ENCODE results near the gene TRIM65.

Gene TRIM65

DNA sequence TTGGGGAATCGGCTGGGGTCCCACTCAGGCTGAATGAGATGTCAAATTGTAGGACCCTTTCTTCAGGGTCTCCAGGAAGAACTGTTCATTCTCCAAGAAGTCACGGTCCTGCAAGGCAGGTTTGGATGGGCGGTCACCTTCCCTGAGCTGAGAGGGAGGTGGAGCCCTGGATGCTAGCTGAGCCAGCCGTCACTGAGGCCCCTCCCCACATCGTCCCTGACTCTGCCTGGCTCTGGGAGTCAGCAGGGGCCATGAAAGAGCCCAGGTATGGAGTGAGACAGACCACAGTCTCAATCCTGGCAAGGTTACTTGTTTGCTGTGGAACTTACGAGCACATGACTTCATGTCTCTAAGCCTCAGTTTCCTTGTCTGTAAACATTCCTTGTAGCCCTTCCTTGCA lies 13.9 kb upstream of the TRIM65 start:
- H3K4me2 ChIP-seq (ENCODE audit: low read depth, low read length, poor library complexity, severe bottlenecking) = no peak overlapping the region
- H3K79me2 ChIP-seq (ENCODE audit: insufficient read depth, low read length) = no peaks in the 10 kb centered on the region
- no peaks in the 10 kb centered on the region for H3K27me3 ChIP-seq (ENCODE audit: low read length)
- no peak for TF ChIP-seq EZH2phosphoT487 (conservative IDR thresholded peaks at IDR 0.05; ENCODE audit: low read length)
- TF ChIP-seq, protein P1, sequence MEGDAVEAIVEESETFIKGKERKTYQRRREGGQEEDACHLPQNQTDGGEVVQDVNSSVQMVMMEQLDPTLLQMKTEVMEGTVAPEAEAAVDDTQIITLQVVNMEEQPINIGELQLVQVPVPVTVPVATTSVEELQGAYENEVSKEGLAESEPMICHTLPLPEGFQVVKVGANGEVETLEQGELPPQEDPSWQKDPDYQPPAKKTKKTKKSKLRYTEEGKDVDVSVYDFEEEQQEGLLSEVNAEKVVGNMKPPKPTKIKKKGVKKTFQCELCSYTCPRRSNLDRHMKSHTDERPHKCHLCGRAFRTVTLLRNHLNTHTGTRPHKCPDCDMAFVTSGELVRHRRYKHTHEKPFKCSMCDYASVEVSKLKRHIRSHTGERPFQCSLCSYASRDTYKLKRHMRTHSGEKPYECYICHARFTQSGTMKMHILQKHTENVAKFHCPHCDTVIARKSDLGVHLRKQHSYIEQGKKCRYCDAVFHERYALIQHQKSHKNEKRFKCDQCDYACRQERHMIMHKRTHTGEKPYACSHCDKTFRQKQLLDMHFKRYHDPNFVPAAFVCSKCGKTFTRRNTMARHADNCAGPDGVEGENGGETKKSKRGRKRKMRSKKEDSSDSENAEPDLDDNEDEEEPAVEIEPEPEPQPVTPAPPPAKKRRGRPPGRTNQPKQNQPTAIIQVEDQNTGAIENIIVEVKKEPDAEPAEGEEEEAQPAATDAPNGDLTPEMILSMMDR (IDR thresholded peaks at IDR 0.05; ENCODE audit: insufficient read depth, low read length, poor library complexity, severe bottlenecking) = no peak
- peaks cover 10% of the 10 kb centered on the region for H3F3A ChIP-seq (ENCODE audit: insufficient read depth)
- H3K9me2 ChIP-seq (replicated peaks; ENCODE audit: insufficient read depth, low read length) = no peaks in the 10 kb centered on the region
- no peaks in the 10 kb centered on the region for H3K36me3 ChIP-seq (ENCODE audit: low read length)
- H3K4me3 ChIP-seq (ENCODE audit: insufficient read depth, low read length, poor library complexity, severe bottlenecking) = no peak overlapping the region
- no peak overlapping the region for H3K9ac ChIP-seq (ENCODE audit: low read length)
- no peaks in the 10 kb centered on the region for H4K20me1 ChIP-seq (ENCODE audit: low read depth, low read length)
- no peaks in the 10 kb centered on the region for H3K9me3 ChIP-seq (ENCODE audit: insufficient read depth, low read length)
- H2AFZ ChIP-seq (ENCODE audit: low read depth, low read length, severe bottlenecking) = no peak overlapping the region
- H3K27ac ChIP-seq (ENCODE audit: low read depth, low read length) = no peak overlapping the region

DNA sequence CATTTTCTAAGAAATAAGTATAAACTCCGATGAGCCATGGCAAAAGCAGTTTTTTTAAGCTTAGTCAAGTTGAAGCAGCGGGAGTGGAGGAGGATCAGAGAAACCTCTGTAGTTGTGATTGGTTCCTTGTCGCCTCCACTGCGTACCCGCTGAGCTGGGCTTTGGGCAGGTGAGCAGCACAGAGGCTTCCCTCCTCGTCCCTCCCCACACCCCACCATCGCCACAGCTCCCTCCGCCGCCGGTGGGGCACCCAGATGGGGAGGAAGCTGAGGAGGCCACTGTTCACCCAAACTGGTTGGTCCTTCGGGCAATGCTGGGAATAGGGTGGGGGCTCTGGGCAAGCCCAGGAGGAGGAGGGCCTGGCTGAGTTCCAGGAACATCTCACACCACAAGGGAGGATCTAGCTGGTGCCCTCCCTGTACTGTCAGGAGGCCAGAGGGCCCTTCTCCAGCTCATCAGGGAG lies 13.1 kb upstream of the TRIM65 start:
- H3F3A ChIP-seq (ENCODE audit: insufficient read depth) = peaks cover 10% of the 10 kb centered on the region
- no peaks in the 10 kb centered on the region for H3K9me2 ChIP-seq (replicated peaks; ENCODE audit: insufficient read depth, low read length)
- H3K79me2 ChIP-seq (ENCODE audit: insufficient read depth, low read length) = no peaks in the 10 kb centered on the region
- no peaks in the 10 kb centered on the region for H4K20me1 ChIP-seq (ENCODE audit: low read depth, low read length)
- no peaks in the 10 kb centered on the region for H3K36me3 ChIP-seq (ENCODE audit: low read length)
- peak overlapping the region; percentile 35 for H3K4me2 ChIP-seq (ENCODE audit: low read depth, low read length, poor library complexity, severe bottlenecking)
- H3K9ac ChIP-seq (ENCODE audit: low read length) = no peak overlapping the region
- no peak for TF ChIP-seq EZH2phosphoT487 (conservative IDR thresholded peaks at IDR 0.05; ENCODE audit: low read length)
- TF ChIP-seq, protein P1 (IDR thresholded peaks at IDR 0.05; ENCODE audit: insufficient read depth, low read length, poor library complexity, severe bottlenecking) = no peak
- no peaks in the 10 kb centered on the region for H3K9me3 ChIP-seq (ENCODE audit: insufficient read depth, low read length)
- no peak overlapping the region for H3K4me3 ChIP-seq (ENCODE audit: insufficient read depth, low read length, poor library complexity, severe bottlenecking)
- H2AFZ ChIP-seq (ENCODE audit: low read depth, low read length, severe bottlenecking) = no peak overlapping the region
- H3K27ac ChIP-seq (ENCODE audit: low read depth, low read length) = peak overlapping the region; percentile 64
- no peaks in the 10 kb centered on the region for H3K27me3 ChIP-seq (ENCODE audit: low read length)

DNA sequence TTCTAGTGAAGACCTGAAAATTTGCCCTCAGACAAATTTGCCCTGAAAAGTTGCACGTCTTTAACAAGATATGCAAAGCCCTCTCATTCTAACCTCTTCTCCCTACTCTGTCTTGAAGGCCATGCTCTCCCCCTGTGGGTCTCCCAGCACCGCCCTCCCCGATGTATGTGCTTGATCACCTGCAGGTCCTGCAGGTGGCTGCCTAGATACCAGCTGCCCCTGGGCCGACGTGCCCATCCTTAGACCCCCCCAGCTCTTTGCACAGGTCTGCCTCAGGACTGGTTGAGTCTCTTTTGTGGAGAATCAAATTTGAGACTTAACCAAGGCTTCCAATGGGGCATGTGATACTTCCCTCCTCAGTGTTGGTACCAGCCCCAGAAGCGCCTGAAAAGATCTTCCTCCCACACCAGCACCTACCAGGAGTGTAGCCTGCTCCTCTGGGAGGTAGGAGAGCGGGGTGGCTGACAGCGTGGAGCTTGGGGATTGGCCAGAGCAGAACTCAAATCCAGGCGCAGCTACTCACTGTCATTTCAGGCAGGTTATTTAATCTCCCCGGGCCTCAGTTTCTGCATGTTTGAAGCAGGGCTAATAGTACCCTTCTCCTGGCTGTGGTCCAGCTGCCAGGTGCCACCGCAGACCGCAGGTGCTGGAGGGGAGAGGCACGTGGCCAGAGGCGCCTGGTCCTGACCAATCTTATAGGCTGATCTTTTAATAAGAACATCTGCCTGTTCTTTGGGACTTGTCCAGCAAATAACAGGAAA lies 12.5 kb upstream of the TRIM65 start:
- no peak overlapping the region for H2AFZ ChIP-seq (ENCODE audit: low read depth, low read length, severe bottlenecking)
- H3K27me3 ChIP-seq (ENCODE audit: low read length) = no peaks in the 10 kb centered on the region
- H3K9me3 ChIP-seq (ENCODE audit: insufficient read depth, low read length) = no peaks in the 10 kb centered on the region
- peaks cover 10% of the 10 kb centered on the region for H3F3A ChIP-seq (ENCODE audit: insufficient read depth)
- peak overlapping the region; percentile 35 for H3K4me2 ChIP-seq (ENCODE audit: low read depth, low read length, poor library complexity, severe bottlenecking)
- peak overlapping the region; percentile 64 for H3K27ac ChIP-seq (ENCODE audit: low read depth, low read length)
- H3K4me3 ChIP-seq (ENCODE audit: insufficient read depth, low read length, poor library complexity, severe bottlenecking) = no peak overlapping the region
- H3K36me3 ChIP-seq (ENCODE audit: low read length) = no peaks in the 10 kb centered on the region
- H3K79me2 ChIP-seq (ENCODE audit: insufficient read depth, low read length) = peaks cover 2% of the 10 kb centered on the region
- no peaks in the 10 kb centered on the region for H4K20me1 ChIP-seq (ENCODE audit: low read depth, low read length)
- H3K9ac ChIP-seq (ENCODE audit: low read length) = no peak overlapping the region; the same call in 1 of the 2 replicates
- TF ChIP-seq EZH2phosphoT487 (conservative IDR thresholded peaks at IDR 0.05; ENCODE audit: low read length) = no peak
- TF ChIP-seq, protein P1 (IDR thresholded peaks at IDR 0.05; ENCODE audit: insufficient read depth, low read length, poor library complexity, severe bottlenecking) = no peak
- no peaks in the 10 kb centered on the region for H3K9me2 ChIP-seq (replicated peaks; ENCODE audit: insufficient read depth, low read length)
